GM21390 (cell line): ENCODE measurements around the gene CT45A8.
"Not testable (repeated sequence)": the region's sequence is repeated elsewhere in the genome, so short reads cannot be mapped to it uniquely, and the experiment has no call there.

Source experiments
- ATAC-seq: cut with Tn5 transposase; IDR thresholded peaks from one replicate; pipeline ENCODE4 v1.9.1; 2021; ENCODE audit not compliant: unreplicated experiment

The CT45A8 gene

GRCh38 chrX:135854438-135854837, at the start of gene CT45A8:
Gene CT45A8, minus strand, starts transcription at chrX:135854538. Its CDS starts 3,755 bp downstream, at chrX:135850783.
- not testable (repeated sequence) for ATAC-seq

- ATAC-seq: no peak
Measured at GRCh38 chrX:135893294-135893817, 39.0 kb upstream of the CT45A8 start, which contains the start of the genes CT45A10 and SAGE1. Gene CT45A10, minus strand, starts transcription at chrX:135893444. Its CDS starts 8,100 bp downstream, at chrX:135885344. Gene SAGE1, plus strand, starts transcription at chrX:135893716. Its CDS starts 2,527 bp downstream, at chrX:135896243.

- no peak for ATAC-seq
Measured at GRCh38 chrX:135892781-135893180, 38.4 kb upstream of the CT45A8 start.

- ATAC-seq: no peak
Measured at GRCh38 chrX:135890087-135890585, 35.8 kb upstream of the CT45A8 start.

- ATAC-seq: not testable (repeated sequence)
Measured at GRCh38 chrX:135888976-135889375, 34.6 kb upstream of the CT45A8 start.

- ATAC-seq: not testable (repeated sequence)
Measured at GRCh38 chrX:135888230-135888629, 33.9 kb upstream of the CT45A8 start.

- not testable (repeated sequence) for ATAC-seq
Measured at GRCh38 chrX:135882741-135883140, 28.4 kb upstream of the CT45A8 start.

- ATAC-seq: not testable (repeated sequence)
Measured at GRCh38 chrX:135871712-135872111, 17.4 kb upstream of the CT45A8 start, which contains the start of gene CT45A9. Gene CT45A9, minus strand, starts transcription at chrX:135871812. Its CDS starts 3,751 bp downstream, at chrX:135868061.

- not testable (repeated sequence) for ATAC-seq
Measured at GRCh38 chrX:135837180-135837579, 17.2 kb downstream of the CT45A8 start, which contains the start of gene CT45A7. Gene CT45A7, minus strand, starts transcription at chrX:135837280. Its CDS starts 3,747 bp downstream, at chrX:135833533.

- not testable (repeated sequence) for ATAC-seq
Measured at GRCh38 chrX:135819912-135820311, 34.4 kb downstream of the CT45A8 start, which contains the start of gene CT45A2. Gene CT45A2, minus strand, starts transcription at chrX:135820012. Its CDS starts 3,747 bp downstream, at chrX:135816265.

GRCh38 chrX:135802687-135803086, 51.7 kb downstream of the CT45A8 start, which contains the start of gene CT45A6:
Gene CT45A6, minus strand, starts transcription at chrX:135802787. Its CDS starts 3,794 bp downstream, at chrX:135798993.
- ATAC-seq: not testable (repeated sequence)
